HS-27A (cell line): ENCODE data around the gene NOP56.
"Not testable (repeated sequence)": the region's sequence is repeated elsewhere in the genome, so short reads cannot be mapped to it uniquely, and the experiment has no call there.

ENCODE experiments used
- DNase-seq: peaks from one replicate; pipeline ENCODE4 v3.0.0-alpha.2; 2012; ENCODE audit warnings: low read depth, missing footprints

Gene NOP56

GRCh38 chr20:2640899-2641298 is 11.5 kb upstream of the NOP56 start:
- DNase-seq: no peak

DNA sequence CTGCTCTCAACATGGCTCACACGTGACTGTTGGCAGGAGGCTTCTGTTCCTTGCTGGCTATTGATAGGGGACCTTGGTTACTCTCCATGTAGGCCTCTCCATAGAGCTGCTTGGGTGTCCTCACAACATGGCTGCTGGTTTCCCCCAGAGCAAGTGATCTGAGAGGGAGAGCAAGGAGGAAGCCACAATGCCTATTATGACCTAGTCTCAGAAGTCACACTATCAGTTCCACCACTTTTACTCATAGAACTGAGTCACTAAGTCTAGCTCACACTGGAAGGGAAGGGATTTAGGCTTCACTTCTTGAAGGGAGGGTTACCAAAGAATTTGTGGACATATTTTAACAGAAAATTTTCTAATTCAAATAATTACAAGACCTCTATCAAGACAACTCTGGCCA is 8.7 kb upstream of the NOP56 start:
- DNase-seq: no peak

DNA sequence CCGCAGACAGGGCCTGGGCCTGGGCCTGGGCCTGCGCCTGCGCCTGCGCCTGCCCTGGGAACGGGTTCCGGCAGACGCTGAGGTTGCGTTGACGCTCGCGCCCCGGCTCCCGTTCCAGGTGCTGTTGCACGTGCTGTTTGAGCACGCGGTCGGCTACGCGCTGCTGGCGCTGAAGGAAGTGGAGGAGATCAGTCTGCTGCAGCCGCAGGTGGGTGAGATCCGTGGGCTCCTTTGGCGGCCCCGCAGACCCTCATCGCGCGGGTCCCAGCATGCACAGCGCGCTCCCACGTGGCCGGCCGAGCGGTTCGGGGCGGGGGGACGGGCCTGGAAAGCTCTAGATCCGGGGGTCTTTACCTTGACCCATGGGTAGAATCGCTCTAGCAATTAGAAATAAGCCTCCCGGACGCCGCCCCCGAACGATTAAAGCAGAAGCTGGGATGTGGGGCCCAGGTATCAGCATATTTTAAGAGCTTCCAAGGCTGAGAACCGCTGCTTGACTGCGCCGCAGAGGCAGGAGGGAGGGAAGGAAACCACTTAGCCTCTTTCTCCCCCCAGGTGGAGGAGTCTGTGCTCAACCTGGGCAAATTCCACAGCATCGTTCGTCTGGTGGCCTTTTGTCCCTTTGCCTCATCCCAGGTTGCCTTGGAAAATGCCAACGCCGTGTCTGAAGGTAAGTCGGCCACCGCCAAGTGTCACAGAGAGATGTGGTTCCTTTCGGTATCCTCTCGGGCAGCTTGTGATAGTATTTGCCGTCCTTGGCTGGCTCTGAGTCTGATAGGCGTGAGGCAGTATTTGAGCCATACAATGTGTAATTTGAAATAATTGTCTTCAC is 508 bp downstream of the NOP56 start:
- DNase-seq: no peak

DNA sequence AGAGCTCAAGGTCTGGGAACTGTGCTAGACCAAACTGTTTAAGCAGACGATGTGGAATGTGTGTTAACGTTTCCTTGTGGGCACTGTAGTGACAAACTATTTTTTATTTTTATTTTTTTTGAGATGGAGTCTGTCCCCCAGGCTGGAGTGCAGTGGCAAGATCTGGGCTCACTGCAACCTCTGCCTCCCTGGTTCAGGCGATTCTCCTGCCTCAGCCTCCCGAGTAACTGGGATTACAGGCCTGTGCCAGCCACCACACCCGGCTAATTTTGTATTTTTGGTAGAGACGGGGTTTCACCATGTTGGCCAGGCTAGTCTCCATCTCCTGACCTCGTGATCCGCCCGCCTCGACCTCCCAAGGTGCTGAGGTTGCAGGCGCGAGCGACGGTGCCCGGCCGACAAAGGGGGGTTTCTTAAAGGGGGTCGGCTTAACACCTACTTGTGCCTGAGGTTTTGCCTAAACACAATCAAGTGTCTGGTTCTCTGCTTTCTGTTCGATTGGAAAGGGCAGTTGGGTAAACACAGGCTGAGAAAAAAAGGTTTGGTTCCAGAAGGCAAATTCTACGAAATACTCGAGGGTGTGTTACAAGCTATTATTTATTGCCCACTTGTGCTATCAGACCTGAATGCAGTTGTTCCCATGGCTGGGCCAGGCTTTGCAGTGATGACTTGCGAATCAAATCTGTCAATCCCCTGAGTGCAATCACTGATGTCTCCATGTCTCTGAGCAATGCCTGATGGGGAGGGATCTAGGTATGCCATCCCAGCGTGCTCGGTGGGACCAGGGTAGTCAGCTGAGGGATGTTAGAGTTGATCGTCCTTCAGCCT is 1.3 kb downstream of the NOP56 start:
- DNase-seq: no peak

- DNase-seq: no peak
Measured at GRCh38 chr20:2654384-2654822, 2.0 kb downstream of the NOP56 start.

DNA sequence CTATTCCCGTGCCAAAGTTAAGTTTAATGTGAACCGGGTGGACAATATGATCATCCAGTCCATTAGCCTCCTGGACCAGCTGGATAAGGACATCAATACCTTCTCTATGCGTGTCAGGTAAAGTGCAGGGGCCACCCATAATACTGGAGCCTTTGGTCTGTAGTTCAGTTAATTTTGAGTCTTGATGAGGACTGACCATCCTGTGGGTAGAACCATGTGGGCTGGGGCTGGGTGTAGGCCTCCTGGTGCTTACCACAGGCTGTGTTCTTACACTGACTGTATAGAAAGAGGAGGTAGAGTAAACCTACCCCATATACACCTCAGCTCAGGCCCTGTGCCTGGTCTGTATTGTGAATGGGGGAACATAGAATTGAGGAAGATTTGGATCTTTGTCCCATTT is 2.4 kb downstream of the NOP56 start:
- DNase-seq: no peak

DNA sequence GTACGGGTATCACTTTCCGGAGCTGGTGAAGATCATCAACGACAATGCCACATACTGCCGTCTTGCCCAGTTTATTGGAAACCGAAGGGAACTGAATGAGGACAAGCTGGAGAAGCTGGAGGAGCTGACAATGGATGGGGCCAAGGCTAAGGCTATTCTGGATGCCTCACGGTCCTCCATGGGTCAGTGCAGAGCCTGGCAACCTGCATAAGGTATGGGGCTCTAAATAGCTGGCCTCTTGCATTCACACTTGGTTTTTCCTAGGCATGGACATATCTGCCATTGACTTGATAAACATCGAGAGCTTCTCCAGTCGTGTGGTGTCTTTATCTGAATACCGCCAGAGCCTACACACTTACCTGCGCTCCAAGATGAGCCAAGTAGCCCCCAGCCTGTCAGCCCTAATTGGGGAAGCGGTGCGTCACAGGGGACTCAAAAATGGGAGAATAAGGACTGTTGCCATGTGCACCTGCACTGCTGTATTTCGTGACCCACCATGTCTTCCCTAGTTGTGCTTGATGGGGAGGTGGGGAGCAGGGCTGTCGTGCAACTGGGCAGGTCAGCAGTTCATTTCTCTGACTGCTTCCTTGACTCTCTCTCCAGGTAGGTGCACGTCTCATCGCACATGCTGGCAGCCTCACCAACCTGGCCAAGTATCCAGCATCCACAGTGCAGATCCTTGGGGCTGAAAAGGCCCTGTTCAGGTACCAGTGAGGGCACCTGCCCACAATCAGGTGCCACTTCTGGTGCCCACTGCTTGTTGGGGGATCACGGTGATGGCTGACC is 3.1 kb downstream of the NOP56 start:
- DNase-seq: no peak

GRCh38 chr20:2656471-2657117 is 4.2 kb downstream of the NOP56 start:
- no peak for DNase-seq

GRCh38 chr20:2657241-2657640 is 4.8 kb downstream of the NOP56 start:
- DNase-seq: no peak

- DNase-seq: no peak
Measured at GRCh38 chr20:2657674-2658073, 5.2 kb downstream of the NOP56 start.

GRCh38 chr20:2658414-2659354 is 6.3 kb downstream of the NOP56 start:
- no peak for DNase-seq

DNA sequence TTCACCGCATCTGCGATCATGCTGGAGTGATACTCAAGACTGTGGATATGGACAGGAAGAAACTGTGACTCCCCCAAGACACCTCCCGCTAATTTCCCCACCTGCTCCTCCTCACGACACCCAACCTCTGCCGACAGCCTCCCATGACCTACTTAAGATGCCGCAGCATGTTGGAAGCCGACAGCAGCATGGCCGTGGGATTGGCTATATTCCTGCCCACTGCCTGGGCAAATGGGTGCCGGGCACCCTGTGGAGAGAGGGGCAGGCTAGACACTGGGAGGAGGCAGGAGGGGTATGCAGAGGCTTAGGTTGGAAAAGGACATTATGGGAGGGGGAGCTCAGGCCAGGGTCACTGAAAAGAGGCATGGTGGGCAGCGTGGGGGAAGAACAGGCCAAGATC is 7.1 kb downstream of the NOP56 start:
- DNase-seq: no peak

GRCh38 chr20:2663364-2663886 is 11.0 kb downstream of the NOP56 start:
- DNase-seq: no peak

- peak; percentile 68 for DNase-seq
Measured at GRCh38 chr20:2663887-2664719, 11.7 kb downstream of the NOP56 start, which contains the start of gene IDH3B. TSS of gene IDH3B (minus strand) at chr20:2664216. CDS start at chr20:2664188, 28 bp downstream.

DNA sequence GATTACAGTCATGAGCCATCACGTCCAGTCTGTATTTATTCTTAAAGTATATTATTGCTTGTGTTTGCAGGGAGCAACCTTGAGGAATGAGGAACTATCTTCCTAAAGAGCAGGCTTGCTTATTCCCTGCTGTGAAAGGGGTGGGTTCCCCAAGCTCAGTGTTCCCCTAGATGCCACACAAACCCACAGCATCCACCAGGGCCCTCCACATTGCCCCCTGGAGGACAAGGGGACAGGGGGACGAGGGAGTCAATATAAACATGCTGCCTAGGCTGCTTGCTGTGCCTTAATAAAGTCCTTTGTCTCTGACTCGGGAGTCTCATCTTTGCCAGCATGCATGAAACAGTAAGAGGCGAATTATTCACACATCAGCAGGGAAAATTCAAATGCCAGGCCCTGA is 19.5 kb downstream of the NOP56 start:
- DNase-seq: no peak

DNA sequence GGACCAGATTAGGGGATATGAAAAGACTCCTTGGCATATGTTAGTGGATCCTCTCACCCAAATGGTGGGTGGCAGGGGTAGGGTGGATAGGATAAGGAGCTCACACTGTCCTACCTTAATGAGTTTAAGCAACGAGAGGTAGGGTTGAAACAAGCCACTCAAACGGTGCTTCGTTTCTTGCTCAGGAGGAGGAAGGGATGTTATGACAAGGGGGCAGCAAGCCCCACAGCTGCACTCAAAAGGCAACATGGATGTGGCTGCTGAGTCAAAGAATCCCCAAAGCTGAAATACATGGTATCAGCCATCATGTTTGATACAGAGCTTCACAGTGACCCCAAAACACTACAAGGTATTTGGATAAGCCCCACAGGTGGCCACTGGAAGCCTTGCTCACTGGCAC is 20.0 kb downstream of the NOP56 start:
- no peak for DNase-seq

GRCh38 chr20:2673453-2673852 is 21.0 kb downstream of the NOP56 start:
- DNase-seq: no peak

DNA sequence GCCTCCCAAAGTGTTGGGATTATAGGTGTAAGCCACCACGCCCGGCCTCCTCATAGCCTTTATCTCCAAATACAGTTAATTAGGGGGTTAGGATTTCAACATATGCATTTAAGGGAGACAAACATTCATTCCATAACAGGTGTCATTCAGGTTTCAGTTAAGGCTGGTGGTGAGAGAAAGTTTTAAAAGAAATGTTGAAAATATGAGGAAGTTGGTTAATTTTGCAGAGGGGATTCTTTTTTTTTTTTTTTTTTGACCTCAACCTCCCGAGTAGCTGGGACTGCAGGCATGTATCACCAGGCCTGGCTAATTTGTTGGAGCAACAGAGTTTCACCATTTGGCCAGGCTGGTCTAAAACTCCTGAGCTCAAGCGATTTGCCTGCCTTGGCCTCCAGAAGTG is 27.6 kb downstream of the NOP56 start:
- no peak for DNase-seq

- not testable (repeated sequence) for DNase-seq
Measured at GRCh38 chr20:2682040-2682439, 29.6 kb downstream of the NOP56 start.
